SK-N-SH treated with all-trans-retinoic acid at 6 μM for 48 hours (cell line): Measurements from ENCODE around the gene FLVCR1.

Experiments used
- ARNTL ChIP-seq: fragments of 450-650 bp; formaldehyde crosslinking; IDR thresholded peaks from 2 replicates; pipeline ENCODE4 v1.5.0; 2020; ENCODE audit warnings: low read depth, mild to moderate bottlenecking, moderate library complexity, borderline replicate concordance
- CREB5 ChIP-seq: fragments of 250-450 bp; sonication (Bioruptor Pico); IDR thresholded peaks from 2 replicates; pipeline ENCODE4 v1.5.1; 2020; ENCODE audit warnings: low read depth, mild to moderate bottlenecking, moderate library complexity
- CSDC2 ChIP-seq: fragments of 250-450 bp; sonication (Bioruptor Pico); IDR thresholded peaks from 2 replicates; pipeline ENCODE4 v1.5.0; 2020; ENCODE audit warnings: mild to moderate bottlenecking, moderate library complexity
- CSRNP3 ChIP-seq: fragments of 250-450 bp; sonication (Bioruptor Pico); IDR thresholded peaks from 2 replicates; pipeline ENCODE4 v1.5.1; 2021; ENCODE audit warnings: mild to moderate bottlenecking, moderate library complexity
- ESRRG ChIP-seq: fragments of 250-450 bp; sonication (Bioruptor Pico); IDR thresholded peaks from 2 replicates; pipeline ENCODE4 v1.6.1; 2021; ENCODE audit warnings: mild to moderate bottlenecking
- OSR1 ChIP-seq: fragments of 250-450 bp; sonication (Bioruptor Pico); IDR thresholded peaks from 2 replicates; pipeline ENCODE4 v1.8.0; 2022; ENCODE audit warnings: moderate library complexity, mild to moderate bottlenecking, inconsistent platforms
- PATZ1 ChIP-seq: fragments of 250-450 bp; sonication (Bioruptor Pico); IDR thresholded peaks from 2 replicates; pipeline ENCODE4 v1.8.0; 2020; ENCODE audit warnings: mild to moderate bottlenecking, moderate library complexity, borderline replicate concordance
- PPARA ChIP-seq: fragments of 250-450 bp; sonication (Bioruptor Pico); IDR thresholded peaks from 2 replicates; pipeline ENCODE4 v1.5.0; 2020; ENCODE audit warnings: mild to moderate bottlenecking, borderline replicate concordance
- TCF4 ChIP-seq: fragments of 250-450 bp; sonication (Bioruptor Pico); IDR thresholded peaks from 2 replicates; pipeline ENCODE4 v1.8.0; 2021; ENCODE audit warnings: mild to moderate bottlenecking, moderate library complexity, borderline replicate concordance
- ZC3H10 ChIP-seq: fragments of 250-450 bp; sonication (Bioruptor Pico); IDR thresholded peaks from 2 replicates; pipeline ENCODE4 v1.5.1; 2021; ENCODE audit warnings: mild to moderate bottlenecking, moderate library complexity
- ZFP30 ChIP-seq: fragments of 450-650 bp; formaldehyde crosslinking; IDR thresholded peaks from 2 replicates; pipeline ENCODE4 v1.5.0; 2022; ENCODE audit warnings: mild to moderate bottlenecking, moderate library complexity
- ZNF70 ChIP-seq: fragments of 450-650 bp; formaldehyde crosslinking; IDR thresholded peaks from 2 replicates; pipeline ENCODE4 v1.5.0; 2020; ENCODE audit warnings: mild to moderate bottlenecking, moderate library complexity
- ZNF8 ChIP-seq: fragments of 450-650 bp; formaldehyde crosslinking; IDR thresholded peaks from 2 replicates; pipeline ENCODE4 v1.5.0; 2020; ENCODE audit warnings: mild to moderate bottlenecking, moderate library complexity
- TF ChIP-seq, protein P1 (sequence below): fragments of 250-450 bp; sonication (Bioruptor Pico); IDR thresholded peaks from 2 replicates; pipeline ENCODE4 v1.8.0; 2021; ENCODE audit warnings: low read depth, mild to moderate bottlenecking, moderate library complexity, borderline replicate concordance

DNA sequence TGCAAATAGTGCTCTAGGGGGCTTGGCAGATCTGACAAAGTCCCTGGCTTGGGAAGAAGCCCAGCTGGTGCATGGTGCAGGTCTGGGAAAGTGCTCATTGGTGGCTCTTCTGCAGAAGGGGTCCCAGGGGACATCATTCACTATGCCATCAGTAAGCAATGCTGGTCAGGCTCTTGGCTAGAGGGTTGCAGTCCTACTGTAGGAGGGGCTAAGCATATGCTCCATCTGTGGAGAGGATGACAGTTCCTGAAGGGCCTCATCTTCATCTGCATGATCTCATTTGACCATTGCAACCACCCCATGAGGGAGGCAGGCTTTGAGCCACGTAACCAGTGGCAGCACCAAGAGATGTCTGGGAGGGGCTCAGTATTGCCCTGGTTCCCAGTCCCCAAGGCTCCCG is 60.7 kb downstream of the FLVCR1 start:
- TF ChIP-seq CREB5, result no peak
- TF ChIP-seq PPARA (CRISPR knock-in tag), result no peak
- no peak for TF ChIP-seq CSDC2 (CRISPR knock-in tag)
- TF ChIP-seq TCF4 (CRISPR knock-in tag), result no peak
- TF ChIP-seq CSRNP3, result no peak
- no peak for TF ChIP-seq ESRRG (CRISPR knock-in tag)
- no peak for TF ChIP-seq ARNTL (CRISPR knock-in tag)
- TF ChIP-seq, protein P1, sequence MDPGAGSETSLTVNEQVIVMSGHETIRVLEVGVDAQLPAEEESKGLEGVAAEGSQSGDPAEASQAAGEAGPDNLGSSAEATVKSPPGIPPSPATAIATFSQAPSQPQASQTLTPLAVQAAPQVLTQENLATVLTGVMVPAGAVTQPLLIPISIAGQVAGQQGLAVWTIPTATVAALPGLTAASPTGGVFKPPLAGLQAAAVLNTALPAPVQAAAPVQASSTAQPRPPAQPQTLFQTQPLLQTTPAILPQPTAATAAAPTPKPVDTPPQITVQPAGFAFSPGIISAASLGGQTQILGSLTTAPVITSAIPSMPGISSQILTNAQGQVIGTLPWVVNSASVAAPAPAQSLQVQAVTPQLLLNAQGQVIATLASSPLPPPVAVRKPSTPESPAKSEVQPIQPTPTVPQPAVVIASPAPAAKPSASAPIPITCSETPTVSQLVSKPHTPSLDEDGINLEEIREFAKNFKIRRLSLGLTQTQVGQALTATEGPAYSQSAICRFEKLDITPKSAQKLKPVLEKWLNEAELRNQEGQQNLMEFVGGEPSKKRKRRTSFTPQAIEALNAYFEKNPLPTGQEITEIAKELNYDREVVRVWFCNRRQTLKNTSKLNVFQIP (CRISPR knock-in tag), result no peak
- no peak for TF ChIP-seq ZNF70 (CRISPR knock-in tag)
- no peak for TF ChIP-seq ZNF8 (CRISPR knock-in tag)
- no peak for TF ChIP-seq ZC3H10 (CRISPR knock-in tag)
- no peak for TF ChIP-seq ZFP30 (CRISPR knock-in tag)
- no peak for TF ChIP-seq PATZ1 (CRISPR knock-in tag)
- no peak for TF ChIP-seq OSR1 (CRISPR knock-in tag)
